NCI-H128 (cell line): ENCODE measurements around the gene LY6G6D.
A peak's percentile ranks its signal among the peaks of the same experiment; 100 is the strongest.
"Not testable (repeated sequence)": the region's sequence is repeated elsewhere in the genome, so short reads cannot be mapped to it uniquely, and the experiment has no call there.

Experiments
- DNase-seq: peaks from one replicate; lab custom pipeline; 2025; ENCODE audit not compliant: unreplicated experiment; lab: John Stamatoyannopoulos, UW

Gene LY6G6D

GRCh38 chr6:31691564-31692108 is 23.5 kb upstream of the LY6G6D start:
- no peak for DNase-seq

GRCh38 chr6:31692353-31692752 is 22.8 kb upstream of the LY6G6D start:
- DNase-seq: no peak

GRCh38 chr6:31692886-31693285 is 22.3 kb upstream of the LY6G6D start:
- DNase-seq: no peak

GRCh38 chr6:31693535-31693934 is 21.6 kb upstream of the LY6G6D start:
- no peak for DNase-seq

GRCh38 chr6:31697555-31697954 is 17.6 kb upstream of the LY6G6D start:
- DNase-seq: no peak

GRCh38 chr6:31700740-31701401 is 14.3 kb upstream of the LY6G6D start:
- DNase-seq: no peak

- no peak for DNase-seq
Measured at GRCh38 chr6:31701666-31702404, 13.3 kb upstream of the LY6G6D start.

GRCh38 chr6:31702405-31702818 is 12.7 kb upstream of the LY6G6D start:
- DNase-seq: no peak

- DNase-seq: peak; percentile 89
Measured at GRCh38 chr6:31702819-31703716, 12.1 kb upstream of the LY6G6D start, which contains the start of gene ABHD16A. ABHD16A (minus strand) TSS chr6:31703324; CDS start chr6:31703281, 43 bp downstream.

- DNase-seq: no peak
Measured at GRCh38 chr6:31705931-31706330, 9.2 kb upstream of the LY6G6D start.

- DNase-seq: no peak
Measured at GRCh38 chr6:31706599-31706998, 8.5 kb upstream of the LY6G6D start, which contains the start of gene LY6G6F. LY6G6F (plus strand) TSS chr6:31706866; CDS start chr6:31706907, 41 bp downstream.

GRCh38 chr6:31707701-31708100 is 7.4 kb upstream of the LY6G6D start:
- no peak for DNase-seq

GRCh38 chr6:31708224-31708623 is 6.9 kb upstream of the LY6G6D start:
- no peak for DNase-seq

GRCh38 chr6:31709157-31709556 is 6.0 kb upstream of the LY6G6D start:
- DNase-seq: not testable (repeated sequence)

GRCh38 chr6:31710523-31711219 is 4.5 kb upstream of the LY6G6D start:
- no peak for DNase-seq

- no peak for DNase-seq
Measured at GRCh38 chr6:31711233-31711632, 3.9 kb upstream of the LY6G6D start.

GRCh38 chr6:31712296-31712695 is 2.9 kb upstream of the LY6G6D start:
- no peak for DNase-seq

GRCh38 chr6:31713465-31713864 is 1.7 kb upstream of the LY6G6D start:
- no peak for DNase-seq

GRCh38 chr6:31713991-31714684 is 1.0 kb upstream of the LY6G6D start:
- no peak for DNase-seq
